ENCODE data around the gene NT5M.

NT5M gene

DNA sequence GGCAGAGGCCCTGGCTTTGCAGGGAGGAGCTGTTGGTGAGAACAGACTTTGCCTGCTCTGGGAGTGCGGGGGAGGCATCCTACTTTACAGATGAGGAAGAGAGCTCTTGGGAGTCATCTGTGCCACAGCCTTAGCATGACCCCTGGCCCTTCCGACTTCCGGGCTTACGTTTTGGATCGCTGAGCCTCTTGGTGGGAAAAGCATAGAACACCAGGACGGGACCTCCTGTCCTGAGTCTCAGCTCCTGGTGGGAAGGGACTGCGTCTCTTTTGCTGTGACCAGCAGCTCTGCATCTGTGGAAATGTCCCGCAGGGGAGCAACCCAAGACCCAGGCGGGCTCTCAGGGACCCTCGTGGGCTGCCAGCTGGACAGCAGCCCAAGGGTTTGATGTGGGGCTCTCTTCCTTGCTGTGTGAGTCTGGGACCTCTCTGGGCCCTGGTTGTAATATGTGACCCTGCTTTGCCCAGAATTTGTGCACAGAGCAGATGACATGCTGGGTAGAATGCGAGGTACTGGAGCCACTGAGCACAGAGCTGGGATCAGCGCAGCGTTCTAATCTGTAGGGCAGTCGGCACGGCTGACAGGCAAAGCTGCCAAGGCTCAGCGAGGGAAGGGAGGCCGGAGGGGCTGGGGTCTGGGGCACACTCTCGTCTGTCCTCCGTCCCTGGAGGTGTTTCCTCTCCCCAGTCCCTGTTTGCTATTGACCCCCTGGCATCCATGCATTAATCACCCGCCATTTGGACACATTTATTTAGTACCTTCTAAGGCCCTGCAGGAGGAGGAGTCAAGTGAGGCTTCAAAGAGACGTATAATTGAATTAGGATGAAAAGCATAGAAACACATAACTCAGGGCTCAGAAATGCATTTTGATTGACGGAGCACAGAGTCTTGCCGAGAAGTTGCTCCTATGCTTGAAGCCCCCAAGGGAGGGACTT, 64.0 kb downstream of the NT5M start:
- Histone ChIP-seq H3K79me2 (ENCODE audit: insufficient read depth, low read length) (no peaks in the 10 kb centered on the region), H3K27ac (ENCODE audit: low read depth, low read length) (no peak overlapping the region), H3K4me3 (ENCODE audit: insufficient read depth, low read length, poor library complexity, severe bottlenecking) (no peak overlapping the region), H3K9me3 (ENCODE audit: insufficient read depth, low read length) (no peaks in the 10 kb centered on the region), H3K4me2 (ENCODE audit: low read depth, low read length, poor library complexity, severe bottlenecking) (no peak overlapping the region), H3F3A (ENCODE audit: insufficient read depth) (no peaks in the 10 kb centered on the region), H4K20me1 (ENCODE audit: low read depth, low read length) (no peaks in the 10 kb centered on the region), H3K9me2 (replicated peaks; ENCODE audit: insufficient read depth, low read length) (no peaks in the 10 kb centered on the region), H3K9ac (ENCODE audit: low read length) (no peak overlapping the region), H3K27me3 (ENCODE audit: low read length) (no peaks in the 10 kb centered on the region; the same call in 1 of the 2 replicates), H3K36me3 (ENCODE audit: low read length) (no peaks in the 10 kb centered on the region), H2AFZ (ENCODE audit: low read depth, low read length, severe bottlenecking) (no peak overlapping the region)
- TF ChIP-seq, protein P1, sequence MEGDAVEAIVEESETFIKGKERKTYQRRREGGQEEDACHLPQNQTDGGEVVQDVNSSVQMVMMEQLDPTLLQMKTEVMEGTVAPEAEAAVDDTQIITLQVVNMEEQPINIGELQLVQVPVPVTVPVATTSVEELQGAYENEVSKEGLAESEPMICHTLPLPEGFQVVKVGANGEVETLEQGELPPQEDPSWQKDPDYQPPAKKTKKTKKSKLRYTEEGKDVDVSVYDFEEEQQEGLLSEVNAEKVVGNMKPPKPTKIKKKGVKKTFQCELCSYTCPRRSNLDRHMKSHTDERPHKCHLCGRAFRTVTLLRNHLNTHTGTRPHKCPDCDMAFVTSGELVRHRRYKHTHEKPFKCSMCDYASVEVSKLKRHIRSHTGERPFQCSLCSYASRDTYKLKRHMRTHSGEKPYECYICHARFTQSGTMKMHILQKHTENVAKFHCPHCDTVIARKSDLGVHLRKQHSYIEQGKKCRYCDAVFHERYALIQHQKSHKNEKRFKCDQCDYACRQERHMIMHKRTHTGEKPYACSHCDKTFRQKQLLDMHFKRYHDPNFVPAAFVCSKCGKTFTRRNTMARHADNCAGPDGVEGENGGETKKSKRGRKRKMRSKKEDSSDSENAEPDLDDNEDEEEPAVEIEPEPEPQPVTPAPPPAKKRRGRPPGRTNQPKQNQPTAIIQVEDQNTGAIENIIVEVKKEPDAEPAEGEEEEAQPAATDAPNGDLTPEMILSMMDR (IDR thresholded peaks at IDR 0.05; ENCODE audit: insufficient read depth, low read length, poor library complexity, severe bottlenecking) = no peak
- TF ChIP-seq EZH2phosphoT487 (conservative IDR thresholded peaks at IDR 0.05; ENCODE audit: low read length) = no peak

DNA sequence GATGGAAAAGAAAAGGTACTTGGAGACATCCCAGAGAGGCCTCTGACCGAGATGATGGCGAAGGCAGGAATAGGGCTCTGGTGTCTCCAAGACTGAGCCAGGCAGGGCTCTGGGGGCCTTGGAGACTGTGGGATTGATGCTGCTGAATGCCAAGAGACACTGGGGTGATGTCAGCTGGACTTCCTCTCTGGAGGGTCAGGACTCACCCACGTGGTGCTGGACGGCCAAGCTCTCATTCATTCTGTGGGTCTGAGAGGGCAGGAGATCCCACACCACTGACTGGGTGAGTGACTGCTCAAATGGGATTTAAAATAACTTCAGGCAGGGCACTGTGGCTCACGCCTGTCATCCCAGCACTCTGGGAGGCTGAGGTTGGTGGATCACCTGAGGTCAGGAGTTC, 64.8 kb downstream of the NT5M start:
- TF ChIP-seq, protein P1 (IDR thresholded peaks at IDR 0.05; ENCODE audit: insufficient read depth, low read length, poor library complexity, severe bottlenecking) = no peak
- no peak for TF ChIP-seq EZH2phosphoT487 (conservative IDR thresholded peaks at IDR 0.05; ENCODE audit: low read length)
- Histone ChIP-seq H3K27me3 (ENCODE audit: low read length) (no peaks in the 10 kb centered on the region; the same call in 1 of the 2 replicates), H3K4me3 (ENCODE audit: insufficient read depth, low read length, poor library complexity, severe bottlenecking) (no peak overlapping the region), H4K20me1 (ENCODE audit: low read depth, low read length) (no peaks in the 10 kb centered on the region), H2AFZ (ENCODE audit: low read depth, low read length, severe bottlenecking) (no peak overlapping the region), H3K79me2 (ENCODE audit: insufficient read depth, low read length) (no peaks in the 10 kb centered on the region), H3K4me2 (ENCODE audit: low read depth, low read length, poor library complexity, severe bottlenecking) (no peak overlapping the region), H3K9me3 (ENCODE audit: insufficient read depth, low read length) (no peaks in the 10 kb centered on the region), H3K9me2 (replicated peaks; ENCODE audit: insufficient read depth, low read length) (no peaks in the 10 kb centered on the region), H3F3A (ENCODE audit: insufficient read depth) (no peaks in the 10 kb centered on the region), H3K9ac (ENCODE audit: low read length) (no peak overlapping the region), H3K27ac (ENCODE audit: low read depth, low read length) (no peak overlapping the region), H3K36me3 (ENCODE audit: low read length) (no peaks in the 10 kb centered on the region)

DNA sequence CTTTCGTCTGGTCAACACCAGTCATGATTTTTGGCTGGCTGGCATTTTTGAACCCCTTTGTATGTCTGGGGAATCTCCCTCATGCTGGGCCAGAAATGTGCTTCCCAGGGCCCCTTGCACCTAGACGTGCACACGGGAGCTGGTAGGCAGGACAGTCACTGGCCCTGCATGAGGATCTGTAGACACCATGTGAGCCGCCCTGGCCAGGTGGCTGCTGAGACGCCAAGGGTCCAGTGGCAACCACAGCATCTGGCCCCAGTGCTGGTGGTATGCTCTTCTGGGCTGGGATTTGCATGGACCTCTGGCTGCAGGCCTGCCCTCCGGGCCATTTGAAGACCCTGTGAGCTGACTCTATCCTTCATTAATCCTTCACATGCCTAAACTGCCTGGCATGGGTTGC, 67.5 kb downstream of the NT5M start:
- H3K4me2 ChIP-seq (ENCODE audit: low read depth, low read length, poor library complexity, severe bottlenecking) = no peak overlapping the region

More for the DNA sequence above, 67.5 kb downstream of the NT5M start:
- H2AFZ ChIP-seq (ENCODE audit: low read depth, low read length, severe bottlenecking) = no peak overlapping the region
- H3K9me3 ChIP-seq (ENCODE audit: insufficient read depth, low read length) = no peaks in the 10 kb centered on the region
- TF ChIP-seq, protein P1 (IDR thresholded peaks at IDR 0.05; ENCODE audit: insufficient read depth, low read length, poor library complexity, severe bottlenecking) = no peak
- no peak for TF ChIP-seq EZH2phosphoT487 (conservative IDR thresholded peaks at IDR 0.05; ENCODE audit: low read length)
- no peak overlapping the region for H3K9ac ChIP-seq (ENCODE audit: low read length)
- no peaks in the 10 kb centered on the region for H3K36me3 ChIP-seq (ENCODE audit: low read length)
- H4K20me1 ChIP-seq (ENCODE audit: low read depth, low read length) = no peaks in the 10 kb centered on the region
- no peaks in the 10 kb centered on the region for H3F3A ChIP-seq (ENCODE audit: insufficient read depth)
- no peak overlapping the region for H3K27ac ChIP-seq (ENCODE audit: low read depth, low read length)
- no peaks in the 10 kb centered on the region; the same call in 1 of the 2 replicates for H3K27me3 ChIP-seq (ENCODE audit: low read length)
- no peaks in the 10 kb centered on the region for H3K9me2 ChIP-seq (replicated peaks; ENCODE audit: insufficient read depth, low read length)
- no peak overlapping the region for H3K4me3 ChIP-seq (ENCODE audit: insufficient read depth, low read length, poor library complexity, severe bottlenecking)
- H3K79me2 ChIP-seq (ENCODE audit: insufficient read depth, low read length) = no peaks in the 10 kb centered on the region
